T47D (cell line): ENCODE data around the gene MRFAP1.
A peak's percentile ranks its signal among the peaks of the same experiment; 100 is the strongest.
"Not testable (repeated sequence)": the region's sequence is repeated elsewhere in the genome, so short reads cannot be mapped to it uniquely, and the experiment has no call there.

ENCODE experiments used
- DNase-seq, 2 experiments: peaks; one replicate each; pipeline versions ENCODE4 v3.0.0 to v3.0.0-alpha.2; 2011 to 2012; ENCODE audit warnings: low read depth in 1 of 2, low spot score in 1 of 2
- JUND ChIP-seq: IDR thresholded peaks from 2 replicates; pipeline ENCODE4 v1.6.1; 2012; ENCODE audit warnings: low read depth
- in situ Hi-C: cut with HindIII; loops from 2 replicates; pipeline ENCODE4 v1.10.0; 2016; ENCODE audit warnings: low sequenced_read_pairs, low pct_unique_long_range_greater_than_20kb

The MRFAP1 gene

DNA sequence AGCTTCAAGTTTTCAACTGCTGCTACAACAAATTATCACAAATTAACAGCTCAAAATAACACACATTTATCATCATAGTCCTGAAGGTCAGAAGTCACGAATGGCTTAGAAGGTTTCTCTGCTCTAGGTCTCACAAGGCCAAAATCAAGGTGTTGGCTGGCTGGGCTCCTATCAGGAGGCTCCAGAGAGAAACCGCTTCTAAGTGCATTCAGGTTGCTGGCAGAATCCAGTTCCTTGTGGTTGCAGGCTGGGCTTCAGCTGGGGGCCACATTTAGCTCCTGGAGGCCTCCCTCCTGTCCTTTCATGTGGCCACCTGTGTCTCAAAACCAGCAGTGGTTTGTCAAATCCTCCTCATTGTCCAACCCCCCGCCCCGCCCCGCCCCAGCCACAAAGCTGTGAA, 15.4 kb downstream of the MRFAP1 start:
- no peak for DNase-seq
- in situ Hi-C loops, result no loop called here
- no peak for TF ChIP-seq JUND

DNA sequence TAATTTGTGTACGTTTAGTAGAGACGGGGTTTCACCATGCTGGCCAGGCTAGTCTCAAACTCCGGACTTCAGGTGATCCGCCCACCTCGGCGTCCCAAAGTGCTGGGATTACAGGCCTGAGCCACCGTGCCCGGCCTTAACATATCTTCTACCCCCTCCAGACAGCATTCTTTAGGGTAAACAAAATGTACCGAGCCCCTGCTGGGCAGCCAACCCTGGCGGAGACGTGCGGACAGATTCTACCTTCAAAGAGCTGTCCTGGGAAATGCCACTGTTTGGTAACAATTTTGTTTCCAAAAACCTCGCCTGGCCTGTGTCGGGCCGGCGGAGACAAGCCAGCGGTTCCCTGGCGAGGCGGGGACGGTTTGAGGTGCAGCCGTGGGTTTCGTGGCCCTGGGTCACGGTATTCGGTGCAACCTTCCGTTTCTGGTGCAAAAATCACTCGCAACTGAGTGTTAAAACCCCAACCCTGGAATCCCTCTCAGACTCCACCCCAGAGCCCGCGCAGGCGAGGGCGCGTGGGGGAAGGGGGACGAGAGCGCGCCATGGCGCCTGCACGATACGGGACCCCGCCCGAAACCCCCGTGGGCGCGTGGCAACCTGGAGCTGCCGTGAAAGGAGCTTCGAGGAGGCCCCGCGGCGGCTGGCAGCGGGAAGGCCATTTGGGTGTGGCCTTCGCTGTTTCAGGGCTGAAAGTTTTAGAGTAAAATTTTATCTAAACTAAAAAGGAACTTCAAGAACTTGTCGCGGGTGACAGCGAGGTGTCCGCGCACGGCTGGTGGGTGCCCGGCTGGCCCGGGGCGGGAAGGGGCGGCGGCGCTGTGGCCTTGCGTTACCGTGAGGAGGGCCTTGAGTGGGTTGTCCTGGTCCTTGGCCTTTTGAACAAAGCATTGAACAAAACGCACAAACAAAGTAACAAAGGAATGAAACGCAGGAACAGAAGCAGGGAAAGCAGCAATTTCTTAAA, 17.0 kb downstream of the MRFAP1 start:
- in situ Hi-C loops, result no loop called here
- no peak for TF ChIP-seq JUND
- DNase-seq, result no peak

DNA sequence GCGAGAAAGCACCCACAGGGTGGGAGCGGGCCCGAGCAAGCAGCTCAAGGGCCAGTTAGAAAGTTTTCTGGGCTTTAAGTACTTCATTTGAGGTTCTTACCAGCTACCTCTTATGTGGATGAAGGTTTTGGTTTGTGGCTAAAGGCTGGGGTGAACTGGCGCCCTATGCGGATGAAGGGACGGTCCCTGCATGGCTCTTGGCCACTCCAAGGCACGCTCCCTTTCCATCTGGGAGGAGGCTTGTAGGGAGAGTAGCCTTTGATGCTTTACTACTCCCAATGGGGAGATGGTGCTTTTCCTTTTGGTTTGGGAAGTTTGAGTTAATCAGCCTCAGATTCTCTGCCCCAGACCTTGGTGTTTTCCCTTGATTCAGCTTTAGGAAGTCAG, 17.7 kb downstream of the MRFAP1 start:
- no peak for TF ChIP-seq JUND
- in situ Hi-C loops, result no loop called here

DNA sequence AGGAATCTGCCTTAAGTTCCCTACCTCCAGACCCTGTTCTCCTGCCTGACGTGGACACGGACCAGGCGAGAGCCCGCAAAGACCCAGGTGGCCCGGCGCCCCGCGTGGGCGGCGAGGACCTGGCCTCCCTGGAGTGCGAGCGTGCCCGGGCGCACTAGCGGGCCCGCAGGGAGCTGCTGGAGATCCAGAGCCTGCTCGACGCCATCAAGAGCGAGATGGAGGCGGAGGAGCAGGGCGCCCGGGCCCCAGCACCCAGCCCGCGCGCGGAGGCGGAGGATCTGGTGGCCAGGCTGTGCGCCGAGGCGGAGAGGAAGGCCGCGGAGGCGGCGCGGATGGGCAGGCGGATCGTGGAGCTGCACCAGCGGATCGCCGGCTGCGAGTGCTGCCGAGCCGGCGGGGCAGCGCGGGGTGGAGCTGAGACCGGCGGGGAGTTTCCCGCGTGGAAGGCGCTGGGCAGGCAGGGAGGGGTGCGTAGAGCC, 18.2 kb downstream of the MRFAP1 start:
- in situ Hi-C loops, result no loop called here
- DNase-seq, result no peak
- TF ChIP-seq JUND, result no peak

More for the DNA sequence above, 17.7 kb downstream of the MRFAP1 start:
- no peak for DNase-seq

DNA sequence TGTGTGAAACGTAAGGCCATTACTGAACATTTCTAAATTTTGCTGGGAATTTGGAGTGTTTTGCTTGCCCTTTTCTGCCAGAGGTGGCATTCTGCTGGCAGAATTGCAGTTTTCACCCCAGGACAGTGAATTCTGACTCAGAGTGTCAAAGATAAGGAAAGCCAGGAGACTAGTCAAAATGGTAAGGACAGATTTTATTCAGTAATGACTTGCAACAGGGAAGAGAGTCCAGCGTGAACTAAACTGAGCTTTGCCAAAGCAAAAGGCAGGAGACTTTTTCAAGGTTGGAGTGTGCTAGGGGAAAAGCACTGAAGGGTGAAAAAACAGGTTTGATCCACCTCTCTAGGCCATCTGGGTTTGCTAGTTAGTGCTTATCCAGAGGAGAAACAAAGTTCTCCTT, 19.4 kb downstream of the MRFAP1 start:
- no peak for DNase-seq
- no peak for TF ChIP-seq JUND
- in situ Hi-C loops, result no loop called here

DNA sequence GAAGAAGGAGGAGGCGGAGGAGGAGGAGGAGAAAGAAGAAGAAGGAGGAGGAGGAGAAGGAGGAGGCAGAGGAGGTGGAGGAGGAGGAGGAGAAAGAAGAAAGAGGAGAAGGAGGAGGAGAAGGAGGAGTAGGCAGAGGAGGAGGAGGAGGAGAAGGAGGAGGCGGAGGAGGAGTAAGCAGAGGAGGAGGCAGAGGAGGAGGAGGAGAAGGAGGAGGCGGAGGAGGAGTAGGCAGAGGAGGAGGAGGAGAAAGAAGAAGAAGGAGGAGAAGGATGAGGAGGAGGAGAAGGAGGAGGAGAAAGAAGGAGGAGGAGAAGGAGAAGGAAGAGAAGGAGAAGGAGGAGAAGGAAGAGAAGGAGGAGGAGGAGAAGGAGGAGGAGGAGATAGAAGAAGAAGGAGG, 19.9 kb downstream of the MRFAP1 start:
- TF ChIP-seq JUND, result no peak
- DNase-seq, result peak in 1 of 2 experiments; percentile 86
- in situ Hi-C loops, result no loop called here

DNA sequence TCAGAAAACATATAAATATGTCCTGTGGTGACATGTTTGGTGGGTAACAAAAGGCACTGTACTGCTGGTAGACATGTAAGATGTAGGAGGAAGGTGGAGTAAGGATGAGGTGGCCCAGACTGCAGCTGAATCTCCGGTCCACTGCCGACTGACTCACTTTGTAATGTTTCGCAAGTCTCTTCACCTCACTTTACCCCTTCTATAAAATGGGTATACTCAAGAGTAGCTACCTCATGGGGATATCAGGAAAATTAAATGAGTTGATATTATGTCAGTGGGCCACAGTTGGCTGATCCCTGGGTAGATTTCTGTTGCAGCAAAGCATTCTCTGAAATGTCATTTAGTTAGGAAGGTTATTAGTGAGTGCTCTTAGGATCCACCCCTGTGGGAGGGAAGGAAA, 22.1 kb downstream of the MRFAP1 start:
- in situ Hi-C loops, result no loop called here
- no peak for DNase-seq
- no peak for TF ChIP-seq JUND

DNA sequence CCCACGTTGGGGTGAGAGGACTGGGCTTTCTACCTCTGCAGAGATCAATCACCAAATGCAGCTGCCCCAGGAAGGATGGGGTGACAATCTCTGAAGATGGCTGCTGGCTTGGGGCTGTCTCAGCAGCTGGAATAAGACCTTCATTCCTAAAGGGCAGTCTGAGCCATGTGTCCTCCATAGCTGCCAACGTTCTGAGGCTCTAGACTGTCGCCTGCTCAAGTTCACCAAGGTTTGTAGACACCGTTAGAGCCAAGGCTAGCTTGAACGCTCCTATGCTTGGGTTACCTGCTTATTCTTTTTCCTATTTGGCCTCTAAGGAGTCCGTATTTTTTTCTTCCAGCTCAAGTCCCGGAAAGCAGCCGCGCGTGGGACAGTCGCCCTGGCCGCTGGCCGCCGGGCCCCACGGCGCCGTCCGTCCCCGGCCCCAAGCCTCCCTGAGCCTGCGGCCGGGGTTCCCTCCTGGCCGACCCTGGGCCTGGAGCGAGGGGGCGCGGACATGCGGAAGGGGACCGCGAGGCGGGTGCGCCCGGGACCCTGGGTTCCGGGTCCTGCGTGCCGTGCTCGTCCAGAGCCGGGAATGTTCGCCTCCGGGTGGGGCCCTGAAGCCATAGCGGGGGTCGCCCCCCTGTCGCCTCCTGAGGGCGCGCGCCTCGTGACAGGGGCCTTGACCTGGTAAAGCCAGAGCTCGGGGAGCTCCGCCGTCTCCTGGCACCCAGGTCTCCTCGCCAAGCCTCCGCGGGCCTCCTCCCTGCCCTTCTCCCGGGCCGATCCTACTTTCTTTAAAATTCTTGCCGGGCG, 23.3 kb downstream of the MRFAP1 start:
- in situ Hi-C loops, result no loop called here
- no peak for TF ChIP-seq JUND
- no peak for DNase-seq

DNA sequence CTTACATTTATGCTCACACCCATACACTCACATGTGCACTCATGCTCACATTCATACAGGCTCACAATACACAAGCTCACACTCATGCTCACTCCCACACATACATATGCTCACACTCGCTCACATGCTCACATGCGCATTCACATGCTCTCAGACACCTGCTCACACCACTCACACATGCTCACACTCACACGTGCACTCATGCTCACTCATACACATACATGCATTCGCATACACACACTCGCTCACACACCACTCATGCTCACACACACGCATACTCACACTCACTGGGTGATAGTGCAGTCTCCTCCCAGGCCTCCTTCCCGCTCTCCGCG, 24.8 kb downstream of the MRFAP1 start:
- TF ChIP-seq JUND, result no peak
- no peak for DNase-seq
- in situ Hi-C loops, result no loop called here

DNA sequence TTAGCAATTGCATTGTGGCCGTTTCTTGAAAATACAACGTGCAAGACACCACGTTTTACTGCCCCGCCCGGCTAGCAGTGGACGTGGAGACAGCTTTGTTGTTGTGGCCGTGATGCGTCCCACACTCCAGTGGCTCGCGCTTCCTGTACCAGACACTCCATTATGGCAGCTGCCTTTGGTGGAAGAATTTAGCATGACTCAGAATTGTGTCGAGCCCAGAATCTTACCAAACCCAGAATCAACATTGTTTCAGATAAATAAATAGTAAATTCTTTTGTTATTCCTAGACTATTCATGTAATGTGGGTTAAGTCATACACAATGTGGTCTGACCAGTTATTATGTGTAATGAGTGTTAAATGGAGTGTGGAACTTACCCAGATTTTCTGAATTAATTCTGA, 27.9 kb downstream of the MRFAP1 start:
- DNase-seq, result no peak
- no peak for TF ChIP-seq JUND
- in situ Hi-C loops, result no loop called here

DNA sequence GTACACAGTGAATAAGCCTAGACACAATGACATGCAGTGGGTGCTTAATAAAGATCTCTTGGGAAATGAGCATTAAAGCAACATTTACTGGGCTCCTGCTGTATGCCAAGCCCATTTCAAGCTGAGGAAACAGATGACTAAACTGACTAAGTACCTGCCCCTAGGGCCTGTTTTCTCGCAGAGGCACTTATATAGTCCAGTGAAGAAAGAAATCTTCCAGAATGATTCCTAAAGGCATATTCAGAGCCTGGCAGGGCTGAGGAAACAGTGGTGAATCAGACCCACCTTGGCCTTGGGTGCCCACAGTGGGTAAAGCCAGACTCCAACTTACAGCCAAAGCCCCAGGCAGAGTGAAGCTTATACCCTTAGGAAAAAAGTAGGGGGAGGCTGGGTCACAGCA, 31.2 kb downstream of the MRFAP1 start:
- no peak for TF ChIP-seq JUND
- in situ Hi-C loops, result no loop called here
- no peak for DNase-seq

DNA sequence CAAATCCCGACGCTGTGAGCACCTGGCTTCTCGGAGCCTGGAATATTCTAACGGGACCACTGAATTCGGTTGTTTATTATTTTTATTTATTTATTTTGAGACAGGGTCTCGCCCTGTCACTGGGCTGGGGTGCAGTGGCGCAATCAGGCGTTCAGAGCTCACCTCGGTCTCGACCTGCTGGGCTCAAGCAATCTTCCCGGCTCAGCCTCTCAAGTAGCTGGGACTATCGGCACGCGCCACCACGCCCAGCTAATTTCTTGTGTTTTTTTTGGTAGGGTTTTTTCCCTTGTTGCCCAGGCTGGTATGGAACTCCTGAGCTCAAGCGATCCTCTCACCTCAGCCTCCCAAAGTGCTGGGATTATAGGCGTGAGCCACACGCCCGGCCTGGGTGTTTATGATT, 31.6 kb downstream of the MRFAP1 start:
- in situ Hi-C loops, result no loop called here
- DNase-seq, result no peak
- no peak for TF ChIP-seq JUND

DNA sequence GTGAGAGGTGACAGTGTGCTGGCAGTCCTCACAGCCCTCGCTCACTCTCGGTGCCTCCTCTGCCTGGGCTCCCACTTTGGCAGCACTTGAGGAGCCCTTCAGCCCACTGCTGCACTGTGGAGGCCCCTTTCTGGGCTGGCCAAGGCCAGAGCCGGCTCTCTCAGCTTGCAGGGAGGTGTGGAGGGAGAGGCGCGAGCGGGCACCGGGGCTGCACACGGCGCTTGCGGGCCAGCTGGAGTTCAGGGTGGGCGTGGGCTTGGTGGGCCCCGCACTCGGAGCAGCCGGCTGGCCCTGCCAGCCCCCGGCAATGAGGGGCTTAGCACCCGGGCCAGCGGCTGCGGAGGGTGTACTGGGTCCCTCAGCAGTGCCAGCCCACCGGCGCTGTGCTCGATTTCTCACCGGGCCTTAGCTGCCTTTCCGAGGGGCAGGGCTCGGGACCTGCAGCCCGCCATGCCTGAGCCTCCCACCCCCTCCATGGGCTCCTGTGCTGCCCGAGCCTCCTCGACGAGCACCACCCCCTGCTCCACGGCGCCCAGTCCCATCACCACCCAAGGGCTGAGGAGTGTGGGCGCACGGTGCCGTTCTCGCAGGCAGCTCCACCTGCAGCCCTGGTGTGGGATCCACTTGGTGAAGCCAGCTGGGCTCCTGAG, 32.2 kb downstream of the MRFAP1 start:
- DNase-seq, in situ Hi-C loops: not testable (repeated sequence)

DNA sequence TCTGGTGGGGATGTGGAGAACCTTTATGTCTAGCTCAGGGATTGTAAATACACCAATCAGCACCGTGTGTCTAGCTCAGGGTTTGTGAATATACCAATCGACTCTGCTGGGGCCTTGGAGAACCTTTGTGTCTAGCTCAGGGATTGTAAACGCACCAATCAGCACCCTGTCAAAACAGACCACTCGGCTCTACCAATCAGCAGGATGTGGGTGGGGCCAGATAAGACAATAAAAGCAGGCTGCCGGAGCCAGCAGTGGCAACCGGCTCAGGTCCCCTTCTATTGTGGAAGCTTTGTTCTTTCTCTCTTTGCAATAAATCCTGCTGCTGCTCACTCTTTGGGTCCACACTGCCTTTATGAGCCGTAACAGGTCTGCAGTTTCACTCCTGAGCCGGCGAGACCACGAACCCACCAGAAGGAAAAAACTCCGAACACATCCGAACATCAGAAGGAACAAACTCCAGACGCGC, 32.7 kb downstream of the MRFAP1 start:
- in situ Hi-C loops, result not testable (repeated sequence)
- DNase-seq, result peak in 1 of 2 experiments; percentile 68
